Neural cell (in vitro differentiated cells): ENCODE data around the gene ADGRL4. TPM values are rescaled to one million over a fixed set of nuclear protein-coding genes. Genes with fewer than 3 reads are reported as not detected.

Source experiments
- H2AFZ ChIP-seq: fragments of 200-600, 300-800 bp; sonication (generic), shearing (Covaris generic); 2 replicates; pipeline ENCODE4 v1.6.0; 2014; ENCODE audit warnings: low read depth, mild to moderate bottlenecking, antibody characterized with exemption, low read length, moderate library complexity
- H3F3A ChIP-seq: fragments of 200-600 bp; shearing (Covaris generic); 2 replicates; pipeline ENCODE4 v1.6.1; 2016; ENCODE audit warnings: mild to moderate bottlenecking, moderate library complexity, mixed read lengths, antibody characterized with exemption, low read length; ENCODE audit not compliant: insufficient read depth, poor library complexity, severe bottlenecking
- H3K27ac ChIP-seq: fragments of 200-600, 300-800 bp; sonication (generic), shearing (Covaris generic); 2 replicates; pipeline ENCODE4 v1.5.1; 2014; ENCODE audit warnings: mild to moderate bottlenecking, low read length, moderate library complexity
- H3K27me3 ChIP-seq: fragments of 300-800, 200-600 bp; sonication (generic), shearing (Covaris generic); 2 replicates; pipeline ENCODE4 v1.6.0; 2014; ENCODE audit warnings: mild to moderate bottlenecking, low read depth, low read length, moderate library complexity; ENCODE audit not compliant: insufficient read depth
- H3K36me3 ChIP-seq: fragments of 300-800, 200-600 bp; sonication (generic), shearing (Covaris generic); 2 replicates; pipeline ENCODE4 v1.5.1; 2014; ENCODE audit warnings: mild to moderate bottlenecking, antibody characterized with exemption, low read length, moderate library complexity; ENCODE audit not compliant: insufficient read depth
- H3K4me2 ChIP-seq: fragments of 300-800, 200-600 bp; sonication (generic), shearing (Covaris generic); 2 replicates; pipeline ENCODE4 v1.6.0; 2014; ENCODE audit warnings: mild to moderate bottlenecking, low read length
- H3K4me3 ChIP-seq: fragments of 300-800, 200-600 bp; sonication (generic), shearing (Covaris generic); 2 replicates; pipeline ENCODE4 v1.5.1; 2014; ENCODE audit warnings: mild to moderate bottlenecking, low read length, moderate library complexity
- H3K79me2 ChIP-seq: fragments of 200-600 bp; shearing (Covaris generic); replicated peaks from 2 replicates; pipeline ENCODE4 v1.6.0; 2014; ENCODE audit warnings: mild to moderate bottlenecking, low read length, moderate library complexity; ENCODE audit not compliant: insufficient read depth
- H3K9ac ChIP-seq: fragments of 300-800, 200-600 bp; sonication (generic), shearing (Covaris generic); 2 replicates; pipeline ENCODE4 v1.6.1; 2016; ENCODE audit warnings: mild to moderate bottlenecking, low read length, mixed read lengths
- H3K9me2 ChIP-seq: fragments of 200-600 bp; shearing (Covaris generic); 2 replicates; pipeline ENCODE4 v1.6.1; 2016; ENCODE audit warnings: mild to moderate bottlenecking, low read length, mixed read lengths; ENCODE audit not compliant: insufficient read depth
- H3K9me3 ChIP-seq: fragments of 200-600, 300-800 bp; sonication (generic), shearing (Covaris generic); 2 replicates; pipeline ENCODE4 v1.6.1; 2016; ENCODE audit warnings: mild to moderate bottlenecking, mixed run types, low read length, moderate library complexity, mixed read lengths
- H4K20me1 ChIP-seq: fragments of 200-600 bp; shearing (Covaris generic); 2 replicates; pipeline ENCODE4 v1.6.1; 2016; ENCODE audit warnings: mild to moderate bottlenecking, mixed run types; ENCODE audit not compliant: insufficient read depth
- EP300 ChIP-seq: fragments of 450-650 bp; conservative IDR thresholded peaks from 2 replicates; pipeline ENCODE4 v1.6.1; 2014; ENCODE audit warnings: antibody characterized with exemption, mild to moderate bottlenecking, moderate library complexity; ENCODE audit not compliant: poor library complexity, severe bottlenecking
- EZH2 ChIP-seq: fragments of 200-600, 300-800 bp; shearing (Covaris generic), sonication (generic); IDR thresholded peaks from 2 replicates; pipeline ENCODE4 v1.6.1; 2014; ENCODE audit warnings: antibody characterized with exemption, low read length, borderline replicate concordance, mild to moderate bottlenecking; ENCODE audit not compliant: insufficient read depth, poor library complexity, severe bottlenecking
- MXI1 ChIP-seq: fragments of 450-650 bp; conservative IDR thresholded peaks from 2 replicates; pipeline ENCODE4 v1.6.1; 2014; ENCODE audit warnings: antibody characterized with exemption, mild to moderate bottlenecking; ENCODE audit not compliant: poor library complexity, severe bottlenecking
- POLR2AphosphoS5 ChIP-seq: IDR thresholded peaks from 2 replicates; pipeline ENCODE4 v1.6.1; 2012
- RAD21 ChIP-seq: fragments of 450-650 bp; conservative IDR thresholded peaks from 2 replicates; pipeline ENCODE4 v1.6.1; 2014; ENCODE audit warnings: antibody characterized with exemption, mild to moderate bottlenecking, moderate library complexity
- SMC3 ChIP-seq: fragments of 450-650 bp; conservative IDR thresholded peaks from 2 replicates; pipeline ENCODE4 v1.6.1; 2014; ENCODE audit warnings: antibody characterized with exemption, mild to moderate bottlenecking, moderate library complexity; ENCODE audit not compliant: poor library complexity
- TAF1 ChIP-seq: IDR thresholded peaks from 2 replicates; pipeline ENCODE4 v1.6.1; 2012; ENCODE audit warnings: low read depth
- polyA plus RNA-seq: library from polyadenylated mRNA; depleted of rRNA; stranded (reverse); fragments of >200 nt; gene quantifications from 2 replicates; pipeline ENCODE4 v1.2.3, GENCODE V29; 2014
- TF ChIP-seq, protein P1 (sequence below): IDR thresholded peaks from 2 replicates; pipeline ENCODE4 v1.6.1; 2012; ENCODE audit warnings: borderline replicate concordance
- TF ChIP-seq, protein P2 (sequence below): fragments of 450-650 bp; IDR thresholded peaks from 2 replicates; pipeline ENCODE4 v1.5.1; 2014; ENCODE audit warnings: antibody characterized with exemption, mild to moderate bottlenecking, moderate library complexity; ENCODE audit not compliant: poor library complexity, severe bottlenecking

The ADGRL4 gene
- polyA plus RNA-seq, 1 donor from 2014 or later: 0.12 TPM

DNA sequence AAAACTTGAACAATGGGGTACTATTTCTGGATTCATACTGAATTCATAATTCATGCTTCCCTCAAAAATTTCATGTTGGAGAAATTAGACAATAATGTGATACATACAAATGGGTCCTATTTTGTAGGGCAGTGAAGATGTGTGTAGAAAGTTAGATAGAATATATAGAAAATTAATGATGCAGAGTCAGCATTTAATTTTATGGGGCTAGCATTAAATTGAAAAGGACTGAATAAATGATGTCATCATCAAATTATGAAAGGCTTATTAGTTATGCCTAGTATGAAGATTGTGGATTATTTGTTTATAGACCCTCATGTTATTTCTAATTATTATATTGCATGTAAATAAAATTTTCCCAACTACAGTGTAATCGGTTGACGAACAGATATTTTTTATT is 119.1 kb downstream of the ADGRL4 start:
- H3K9me2 ChIP-seq: no peaks in the 10 kb centered on the region
- TF ChIP-seq EP300 (no peak), EZH2 (no peak), TAF1 (no peak), MXI1 (no peak)
- no peaks in the 10 kb centered on the region for H4K20me1 ChIP-seq
- H3F3A ChIP-seq: no peaks in the 10 kb centered on the region
- H3K4me3 ChIP-seq: no peak overlapping the region
- H3K4me2 ChIP-seq: no peak overlapping the region
- H3K27me3 ChIP-seq: no peaks in the 10 kb centered on the region
- no peaks in the 10 kb centered on the region for H3K9me3 ChIP-seq
- no peak overlapping the region for H3K27ac ChIP-seq
- no peaks in the 10 kb centered on the region for H3K79me2 ChIP-seq
- no peaks in the 10 kb centered on the region for H3K36me3 ChIP-seq
- H2AFZ ChIP-seq: no peak overlapping the region
- H3K9ac ChIP-seq: no peak overlapping the region

DNA sequence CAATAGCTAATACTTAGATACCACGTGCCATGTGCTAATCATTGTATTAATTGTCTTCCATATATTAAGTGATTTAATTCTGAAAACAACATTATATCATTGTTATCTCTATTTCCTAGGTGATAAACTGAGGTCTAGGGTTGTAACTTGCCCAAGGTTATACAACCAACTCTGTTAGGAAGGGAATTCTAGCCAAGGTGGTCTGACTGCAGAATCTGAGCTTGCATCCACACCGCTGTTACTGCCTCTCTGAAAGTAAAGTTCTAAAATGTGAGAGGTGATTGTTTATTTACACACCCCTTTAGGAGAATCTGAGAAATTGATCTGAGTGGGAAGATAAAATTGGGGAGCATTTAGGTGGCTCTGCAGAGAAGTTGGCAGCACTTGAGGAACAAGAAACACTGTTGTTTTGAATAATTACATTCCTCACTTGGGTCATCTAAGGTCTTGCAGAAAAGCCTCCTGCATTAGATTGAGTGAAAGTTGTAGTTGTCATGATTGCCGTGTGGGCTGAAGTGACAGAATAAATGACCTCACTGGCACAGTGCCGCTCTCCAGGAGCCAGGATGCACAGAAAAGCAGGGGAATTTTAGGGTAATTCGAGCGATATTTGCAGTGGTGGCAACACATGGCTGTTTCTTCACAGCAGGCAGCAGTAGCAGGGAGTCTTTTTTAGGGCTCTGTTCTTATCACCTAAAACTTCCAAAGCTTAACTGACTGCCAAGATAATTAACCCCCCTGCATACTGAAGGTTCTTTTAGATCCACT is 121.7 kb downstream of the ADGRL4 start:
- TF ChIP-seq RAD21 (no peak), MXI1 (no peak), POLR2AphosphoS5 (no peak), TAF1 (no peak), SMC3 (no peak), EP300 (no peak), EZH2 (no peak)
- TF ChIP-seq, protein P1, sequence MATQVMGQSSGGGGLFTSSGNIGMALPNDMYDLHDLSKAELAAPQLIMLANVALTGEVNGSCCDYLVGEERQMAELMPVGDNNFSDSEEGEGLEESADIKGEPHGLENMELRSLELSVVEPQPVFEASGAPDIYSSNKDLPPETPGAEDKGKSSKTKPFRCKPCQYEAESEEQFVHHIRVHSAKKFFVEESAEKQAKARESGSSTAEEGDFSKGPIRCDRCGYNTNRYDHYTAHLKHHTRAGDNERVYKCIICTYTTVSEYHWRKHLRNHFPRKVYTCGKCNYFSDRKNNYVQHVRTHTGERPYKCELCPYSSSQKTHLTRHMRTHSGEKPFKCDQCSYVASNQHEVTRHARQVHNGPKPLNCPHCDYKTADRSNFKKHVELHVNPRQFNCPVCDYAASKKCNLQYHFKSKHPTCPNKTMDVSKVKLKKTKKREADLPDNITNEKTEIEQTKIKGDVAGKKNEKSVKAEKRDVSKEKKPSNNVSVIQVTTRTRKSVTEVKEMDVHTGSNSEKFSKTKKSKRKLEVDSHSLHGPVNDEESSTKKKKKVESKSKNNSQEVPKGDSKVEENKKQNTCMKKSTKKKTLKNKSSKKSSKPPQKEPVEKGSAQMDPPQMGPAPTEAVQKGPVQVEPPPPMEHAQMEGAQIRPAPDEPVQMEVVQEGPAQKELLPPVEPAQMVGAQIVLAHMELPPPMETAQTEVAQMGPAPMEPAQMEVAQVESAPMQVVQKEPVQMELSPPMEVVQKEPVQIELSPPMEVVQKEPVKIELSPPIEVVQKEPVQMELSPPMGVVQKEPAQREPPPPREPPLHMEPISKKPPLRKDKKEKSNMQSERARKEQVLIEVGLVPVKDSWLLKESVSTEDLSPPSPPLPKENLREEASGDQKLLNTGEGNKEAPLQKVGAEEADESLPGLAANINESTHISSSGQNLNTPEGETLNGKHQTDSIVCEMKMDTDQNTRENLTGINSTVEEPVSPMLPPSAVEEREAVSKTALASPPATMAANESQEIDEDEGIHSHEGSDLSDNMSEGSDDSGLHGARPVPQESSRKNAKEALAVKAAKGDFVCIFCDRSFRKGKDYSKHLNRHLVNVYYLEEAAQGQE: no peak
- TF ChIP-seq, protein P2, sequence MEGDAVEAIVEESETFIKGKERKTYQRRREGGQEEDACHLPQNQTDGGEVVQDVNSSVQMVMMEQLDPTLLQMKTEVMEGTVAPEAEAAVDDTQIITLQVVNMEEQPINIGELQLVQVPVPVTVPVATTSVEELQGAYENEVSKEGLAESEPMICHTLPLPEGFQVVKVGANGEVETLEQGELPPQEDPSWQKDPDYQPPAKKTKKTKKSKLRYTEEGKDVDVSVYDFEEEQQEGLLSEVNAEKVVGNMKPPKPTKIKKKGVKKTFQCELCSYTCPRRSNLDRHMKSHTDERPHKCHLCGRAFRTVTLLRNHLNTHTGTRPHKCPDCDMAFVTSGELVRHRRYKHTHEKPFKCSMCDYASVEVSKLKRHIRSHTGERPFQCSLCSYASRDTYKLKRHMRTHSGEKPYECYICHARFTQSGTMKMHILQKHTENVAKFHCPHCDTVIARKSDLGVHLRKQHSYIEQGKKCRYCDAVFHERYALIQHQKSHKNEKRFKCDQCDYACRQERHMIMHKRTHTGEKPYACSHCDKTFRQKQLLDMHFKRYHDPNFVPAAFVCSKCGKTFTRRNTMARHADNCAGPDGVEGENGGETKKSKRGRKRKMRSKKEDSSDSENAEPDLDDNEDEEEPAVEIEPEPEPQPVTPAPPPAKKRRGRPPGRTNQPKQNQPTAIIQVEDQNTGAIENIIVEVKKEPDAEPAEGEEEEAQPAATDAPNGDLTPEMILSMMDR: no peak
- H3K4me2 ChIP-seq: no peak overlapping the region
- no peak overlapping the region for H3K27ac ChIP-seq
- no peak overlapping the region for H3K4me3 ChIP-seq
- no peaks in the 10 kb centered on the region for H3K9me2 ChIP-seq
- H4K20me1 ChIP-seq: no peaks in the 10 kb centered on the region
- H3K9me3 ChIP-seq: no peaks in the 10 kb centered on the region
- no peaks in the 10 kb centered on the region for H3K36me3 ChIP-seq
- no peak overlapping the region for H2AFZ ChIP-seq
- no peak overlapping the region for H3K9ac ChIP-seq
- no peaks in the 10 kb centered on the region for H3K27me3 ChIP-seq
- H3K79me2 ChIP-seq: no peaks in the 10 kb centered on the region
- no peaks in the 10 kb centered on the region for H3F3A ChIP-seq
